ENCODE data around the gene ENOX1.

Gene ENOX1

DNA sequence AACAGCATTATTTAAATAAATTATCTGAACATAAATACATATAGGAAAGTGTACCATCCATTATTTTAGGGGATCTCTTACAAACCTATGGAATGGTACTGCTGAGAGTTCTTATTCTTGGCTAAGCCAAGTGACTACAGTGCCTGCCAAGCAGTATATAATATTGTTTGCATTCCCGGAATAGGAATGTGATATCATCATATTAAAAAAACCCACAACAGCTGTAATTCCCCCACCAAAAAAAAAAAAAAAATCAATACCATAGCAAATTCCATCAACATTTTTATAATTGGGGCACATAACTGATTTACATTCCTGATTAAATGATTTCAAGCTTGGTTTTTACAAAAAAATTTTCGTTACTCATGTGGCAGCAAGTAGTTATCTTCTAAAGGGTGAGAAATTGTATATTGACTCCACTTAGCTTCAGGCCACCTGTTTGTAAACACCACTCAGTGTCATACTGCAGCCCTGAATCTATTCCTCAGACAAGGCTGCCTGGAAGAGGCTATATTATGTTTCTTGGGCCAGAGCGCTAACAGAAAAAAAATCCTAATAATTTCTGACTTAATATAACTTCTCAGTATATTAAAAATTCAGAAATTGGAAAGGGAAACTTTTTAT lies 485.3 kb downstream of the ENOX1 start:
- no peak for DNase-seq

DNA sequence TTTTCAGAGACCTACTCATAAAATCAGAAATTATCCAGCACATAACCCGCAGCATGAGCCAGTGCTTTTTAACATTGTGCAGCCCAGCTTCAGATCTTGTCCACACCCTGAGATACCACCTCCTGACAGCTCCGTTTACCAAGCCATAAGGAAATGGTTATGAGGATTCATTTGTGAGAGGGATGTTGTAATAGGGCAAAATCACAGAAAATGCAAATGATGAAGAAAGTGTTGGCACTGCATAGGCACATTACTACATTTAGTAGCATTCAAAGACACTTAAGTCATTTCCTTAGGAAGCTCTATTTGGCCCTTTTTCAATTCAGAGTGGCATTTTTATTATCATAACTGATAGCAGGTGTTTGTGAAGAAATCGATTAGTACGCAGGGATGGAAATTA lies 485.9 kb downstream of the ENOX1 start:
- DNase-seq: no peak

DNA sequence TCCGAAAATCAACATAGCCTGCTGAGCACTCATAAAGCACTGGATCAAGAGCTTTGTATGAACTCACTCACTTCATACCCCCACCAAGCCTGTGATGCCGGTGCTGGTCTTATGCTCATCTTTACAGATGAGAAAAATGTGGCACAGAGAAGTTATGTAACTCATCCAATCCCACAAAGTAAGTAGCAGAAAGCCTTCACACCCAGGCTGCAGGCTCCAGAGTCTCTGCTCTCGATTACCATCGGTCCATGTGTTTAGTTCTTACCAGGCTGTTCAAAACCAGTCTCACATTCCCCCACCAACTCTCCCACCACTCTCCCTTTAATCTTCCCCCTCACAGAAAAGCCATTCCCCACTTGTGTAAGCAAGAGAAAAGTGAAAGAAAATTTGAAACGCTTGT lies 487.4 kb downstream of the ENOX1 start:
- no peak for DNase-seq

DNA sequence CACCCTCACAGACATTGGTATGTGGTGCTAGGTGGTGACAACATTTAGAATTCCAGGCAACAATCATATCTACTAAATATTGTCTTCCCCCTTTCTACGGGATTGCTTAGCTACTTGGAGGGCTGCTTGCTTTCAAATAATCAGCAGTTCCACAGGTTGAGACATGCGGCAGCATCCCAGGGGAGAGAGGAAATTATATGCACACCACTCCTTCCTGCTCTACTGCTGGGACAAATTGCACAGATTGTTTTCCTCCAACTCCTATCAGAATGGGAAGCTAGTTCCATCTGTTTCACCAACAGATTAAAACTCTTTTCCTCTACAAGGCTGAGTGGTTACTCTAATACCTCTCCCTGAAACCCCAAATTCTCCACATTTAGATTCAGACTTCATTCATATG lies 488.0 kb downstream of the ENOX1 start:
- DNase-seq: no peak

DNA sequence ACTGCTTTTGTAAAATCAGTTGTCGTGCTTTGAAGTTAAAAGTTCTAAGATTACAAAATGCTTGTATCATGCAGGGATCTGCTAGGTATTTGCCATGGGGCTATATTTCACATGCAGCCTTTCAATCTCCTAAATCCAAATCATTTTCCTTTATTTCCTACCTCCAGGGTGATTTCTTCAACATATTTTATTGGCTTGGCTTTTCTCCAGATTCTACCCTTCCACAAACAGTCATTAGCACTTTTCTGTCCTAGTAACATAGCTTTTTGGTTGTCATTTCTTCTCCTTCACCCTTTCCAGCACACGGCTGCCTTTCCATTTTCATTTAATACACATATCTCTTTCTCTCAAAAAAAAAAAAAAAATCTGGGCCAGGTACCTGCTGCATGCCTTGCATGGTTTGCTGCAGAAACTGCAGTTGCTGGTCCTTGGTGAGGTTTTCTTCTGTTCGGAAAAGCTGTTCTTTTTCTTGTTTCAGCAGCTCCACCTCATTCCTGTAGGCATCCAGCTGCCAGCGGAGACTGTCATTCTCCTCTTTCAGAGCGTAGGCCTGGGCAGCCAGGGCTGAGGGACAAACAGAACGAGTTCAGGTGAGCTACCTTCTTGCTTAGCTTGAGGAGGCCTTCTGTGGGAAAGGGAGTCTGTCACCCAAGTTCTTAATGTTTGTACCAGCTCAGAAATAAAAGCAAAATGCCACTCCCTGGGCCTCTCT lies 488.6 kb downstream of the ENOX1 start:
- DNase-seq: no peak

DNA sequence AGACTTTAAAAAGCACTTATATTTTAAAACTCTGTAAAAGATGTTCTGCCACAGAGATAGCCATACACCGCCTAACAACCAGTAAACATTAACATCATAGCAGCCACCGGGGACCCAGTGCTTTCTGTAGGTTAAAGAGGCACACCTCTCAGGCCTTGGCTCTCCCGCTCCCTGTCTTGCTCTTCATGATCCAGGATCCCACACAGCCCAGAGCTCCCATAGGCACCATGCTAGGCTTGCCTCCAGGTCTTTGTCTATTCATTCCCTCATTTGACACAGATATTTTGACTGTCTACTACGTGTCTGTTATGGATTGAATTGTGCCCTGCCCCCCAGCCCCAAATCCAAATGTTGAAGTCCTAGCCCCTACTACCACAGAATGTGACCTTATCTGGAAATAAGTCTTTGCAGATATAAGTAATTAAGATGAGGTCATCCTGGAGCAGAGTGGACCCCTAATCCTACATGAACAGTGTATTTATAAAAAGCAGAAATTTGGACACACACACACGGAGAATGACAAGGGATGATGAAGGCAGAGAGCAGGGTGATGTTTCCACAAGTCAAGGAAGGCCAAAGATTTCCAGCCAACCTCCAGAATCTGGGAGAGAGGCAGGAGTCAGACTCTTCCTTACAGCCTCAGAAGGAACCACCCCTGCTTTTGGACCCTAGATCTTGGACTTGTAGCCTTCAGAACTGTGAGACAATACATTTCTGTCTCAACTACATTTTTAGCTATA lies 490.8 kb downstream of the ENOX1 start:
- DNase-seq: no peak

DNA sequence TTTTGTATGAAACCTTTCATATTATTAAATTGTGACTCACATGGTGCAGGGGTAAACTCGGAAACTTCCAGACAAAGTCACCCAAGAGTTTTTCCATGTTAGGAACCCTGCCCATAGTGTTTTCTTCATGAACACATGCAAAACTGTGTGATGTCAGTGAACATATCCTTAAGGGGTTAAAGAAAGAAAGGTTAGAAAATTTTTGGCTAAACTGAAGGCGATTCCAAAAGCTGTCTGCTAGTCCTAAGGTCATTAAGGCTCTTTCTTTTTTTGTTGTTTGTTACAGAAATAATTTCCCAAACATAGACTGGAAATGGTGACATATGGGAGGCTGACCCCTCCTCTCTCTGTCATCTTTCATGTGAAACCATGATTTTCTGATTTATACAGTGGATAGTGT lies 491.5 kb downstream of the ENOX1 start:
- DNase-seq: no peak

DNA sequence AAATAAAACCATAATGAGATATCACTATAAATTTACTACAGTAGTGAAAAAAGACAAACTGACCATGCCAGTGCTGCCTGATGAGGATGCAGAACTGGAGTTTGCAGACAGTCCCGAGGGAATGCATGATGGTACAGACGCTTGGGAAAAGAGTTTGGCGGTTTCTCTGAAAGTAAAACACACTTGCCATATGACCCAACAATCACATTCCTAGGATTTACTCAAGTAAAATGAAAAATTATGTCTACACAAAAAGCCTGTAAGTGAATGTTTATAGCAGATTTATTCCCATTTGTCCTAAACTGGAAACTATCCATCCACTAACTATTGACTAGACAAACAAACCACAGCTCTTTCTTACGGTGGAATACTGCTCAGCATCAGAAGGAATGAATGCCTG lies 492.4 kb downstream of the ENOX1 start:
- DNase-seq: no peak

DNA sequence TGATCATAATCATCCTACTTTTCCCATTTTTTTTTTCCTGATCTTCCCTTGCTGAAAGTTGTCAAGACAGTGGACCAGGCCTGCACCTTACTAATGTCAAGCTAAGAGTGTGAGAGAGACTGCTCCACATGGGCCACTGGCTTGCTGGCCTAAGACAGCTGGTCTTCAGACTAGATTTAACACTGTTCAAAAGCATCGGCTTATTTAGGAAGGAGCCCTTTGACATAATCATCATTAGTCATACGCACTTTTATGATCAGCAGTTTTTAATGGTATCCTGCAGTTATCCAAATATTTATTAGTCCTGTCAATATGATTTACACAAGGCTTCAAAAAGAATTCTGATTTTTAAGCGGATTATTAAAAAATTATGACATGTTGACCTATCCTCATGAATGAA lies 492.8 kb downstream of the ENOX1 start:
- DNase-seq: no peak

DNA sequence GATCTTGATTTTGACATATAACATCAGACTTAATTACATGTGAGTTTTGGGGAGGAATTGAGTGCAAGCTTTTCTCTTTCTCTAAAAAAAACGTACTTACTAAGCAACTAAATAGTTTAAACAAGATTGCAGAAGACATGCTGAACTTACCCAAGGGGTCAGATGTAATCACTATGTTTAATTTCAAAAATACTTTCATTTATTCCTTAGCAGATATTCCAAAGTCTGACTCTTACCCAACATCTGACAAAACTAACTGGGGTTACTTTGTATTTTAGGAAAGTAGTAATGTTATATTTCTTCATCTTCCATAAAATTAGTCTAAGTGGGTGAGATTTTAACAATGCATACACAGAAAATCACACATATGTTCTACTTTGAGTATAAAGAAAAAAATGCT lies 493.2 kb downstream of the ENOX1 start:
- no peak for DNase-seq

DNA sequence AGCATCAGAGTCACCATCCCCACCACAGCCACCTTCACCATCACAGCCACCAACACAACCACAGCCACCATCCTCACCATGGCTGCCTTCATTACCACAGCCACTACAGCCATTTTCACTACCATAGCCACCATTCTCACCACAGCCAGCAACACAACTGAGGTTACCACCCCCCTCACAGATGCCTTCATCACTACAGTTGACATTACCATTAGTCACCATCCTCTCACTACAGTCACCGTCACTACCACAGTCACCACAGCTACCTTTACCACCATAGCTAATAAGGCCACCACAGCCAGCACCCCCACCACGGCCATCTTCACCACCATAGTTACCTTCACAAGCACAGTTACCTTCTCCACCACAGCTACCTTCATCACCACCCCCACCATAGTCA lies 493.8 kb downstream of the ENOX1 start:
- no peak for DNase-seq

DNA sequence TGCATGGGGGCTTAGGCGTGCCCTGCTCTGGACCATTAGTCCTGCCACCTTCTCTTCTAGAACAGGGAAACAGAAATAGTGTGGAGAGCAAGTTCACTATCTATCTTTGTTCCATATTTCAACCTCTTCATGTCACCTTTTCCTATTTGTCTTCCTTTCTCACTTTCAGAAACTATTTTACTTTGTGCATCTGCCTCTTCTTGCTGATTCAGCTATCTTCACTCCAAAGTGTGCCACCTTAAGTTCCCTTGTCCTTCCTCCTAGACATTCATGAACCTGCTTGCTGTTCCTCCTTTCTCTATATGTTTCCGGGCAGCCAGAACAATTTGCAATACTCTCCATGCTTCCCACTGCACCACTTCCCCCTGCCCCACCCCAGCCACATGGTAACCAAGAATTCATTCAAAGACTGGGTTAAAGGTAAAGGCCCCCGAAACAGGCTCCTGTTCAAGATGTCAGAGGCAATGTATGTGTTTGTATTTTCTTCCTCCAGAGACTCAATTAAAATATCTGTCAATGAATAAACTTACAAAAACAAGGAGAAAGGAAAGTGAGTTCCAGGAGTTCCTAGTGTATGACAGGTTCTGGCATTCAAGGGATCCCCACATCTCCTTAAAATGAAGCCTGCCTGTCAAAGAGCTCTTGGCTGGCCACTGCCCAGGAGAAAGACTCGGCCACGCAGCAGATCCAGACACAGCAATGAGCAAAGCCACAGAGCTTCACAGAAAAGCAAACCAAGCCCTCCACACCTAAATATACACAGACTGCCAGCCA lies 495.3 kb downstream of the ENOX1 start:
- no peak for DNase-seq

DNA sequence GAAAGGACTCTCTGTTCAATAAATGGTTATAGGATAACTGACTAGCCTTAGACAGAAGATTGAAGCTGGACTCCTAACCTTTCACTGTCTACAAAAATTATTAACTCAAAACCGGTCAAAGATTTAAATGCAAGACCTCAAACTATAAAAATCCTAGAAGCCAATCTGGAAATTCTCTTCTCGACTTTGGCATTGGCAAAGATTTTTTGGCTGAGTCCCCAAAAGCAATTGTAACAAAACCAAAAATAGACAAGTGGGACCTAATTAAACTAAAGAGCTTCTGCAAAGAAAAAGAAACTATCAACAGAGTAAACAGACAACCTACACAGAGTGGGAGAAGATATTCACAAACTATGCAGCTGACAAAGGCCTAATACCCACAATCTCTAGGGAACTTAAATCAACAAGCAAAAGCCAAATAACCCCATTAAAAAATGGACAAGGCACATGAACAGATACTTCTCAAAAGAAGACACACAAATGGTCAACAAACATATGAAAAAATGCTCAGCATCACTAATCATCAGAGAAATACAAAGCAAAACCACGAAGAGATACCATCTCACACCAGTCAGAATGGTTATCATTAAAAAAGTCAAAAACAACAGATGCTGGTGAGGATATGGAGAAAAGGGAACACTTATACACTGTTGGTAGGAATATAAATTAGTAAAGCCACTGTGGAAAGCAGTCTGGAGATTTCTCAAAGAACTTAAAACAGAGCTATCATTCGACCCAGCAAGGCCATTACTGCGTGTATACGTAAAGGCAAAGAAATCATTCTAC lies 497.1 kb downstream of the ENOX1 start:
- DNase-seq: no peak

DNA sequence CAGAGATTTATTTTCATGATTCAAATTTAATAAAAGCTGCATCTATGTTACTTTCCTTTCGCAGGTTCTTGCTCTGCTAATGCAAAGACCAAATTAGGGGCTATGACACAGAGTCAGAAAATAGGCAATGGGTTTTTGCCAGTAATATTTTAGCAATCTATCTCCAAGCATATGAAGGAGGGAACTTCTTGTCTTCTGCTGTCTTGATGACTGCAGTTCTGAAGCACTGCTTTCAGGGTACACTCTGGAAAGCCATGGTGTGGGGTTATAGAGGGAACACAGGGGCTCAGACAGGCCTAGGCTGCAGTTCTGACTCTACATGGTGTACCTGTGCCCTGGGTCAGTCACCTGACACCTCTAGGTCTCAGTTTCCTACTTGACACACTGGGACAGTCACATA lies 500.0 kb downstream of the ENOX1 start:
- DNase-seq: no peak

DNA sequence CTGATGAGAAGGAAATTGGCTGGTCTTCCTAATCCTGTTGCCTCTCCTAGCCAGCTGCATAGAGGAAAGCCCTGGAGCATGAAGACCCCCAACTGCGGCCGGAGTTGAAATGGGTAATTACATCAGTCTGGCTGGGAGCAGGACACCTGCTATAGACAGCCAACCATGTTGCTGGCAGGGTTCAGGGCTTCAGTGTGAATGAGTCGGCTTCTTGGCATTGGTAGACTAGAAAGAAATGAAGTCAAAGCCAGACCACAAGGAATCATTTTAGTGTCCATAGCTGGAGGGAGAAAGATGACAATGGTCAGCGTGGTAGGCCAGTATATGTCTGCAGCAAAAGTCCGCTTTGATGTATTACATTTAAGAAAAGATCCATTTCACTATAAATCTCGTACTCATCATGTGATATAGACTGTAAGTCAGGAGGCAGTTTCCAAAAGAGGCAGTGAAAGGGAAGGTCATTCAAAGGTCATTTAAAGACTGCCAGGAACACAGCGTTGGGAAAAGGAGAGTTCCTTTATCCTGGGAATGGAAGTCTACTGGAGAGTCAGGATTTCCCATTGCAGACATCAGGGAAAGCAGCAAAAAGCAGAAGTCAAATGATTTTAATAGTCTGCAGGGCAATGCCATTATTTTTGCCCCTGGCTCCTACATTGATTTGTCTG lies 500.7 kb downstream of the ENOX1 start:
- no peak for DNase-seq

DNA sequence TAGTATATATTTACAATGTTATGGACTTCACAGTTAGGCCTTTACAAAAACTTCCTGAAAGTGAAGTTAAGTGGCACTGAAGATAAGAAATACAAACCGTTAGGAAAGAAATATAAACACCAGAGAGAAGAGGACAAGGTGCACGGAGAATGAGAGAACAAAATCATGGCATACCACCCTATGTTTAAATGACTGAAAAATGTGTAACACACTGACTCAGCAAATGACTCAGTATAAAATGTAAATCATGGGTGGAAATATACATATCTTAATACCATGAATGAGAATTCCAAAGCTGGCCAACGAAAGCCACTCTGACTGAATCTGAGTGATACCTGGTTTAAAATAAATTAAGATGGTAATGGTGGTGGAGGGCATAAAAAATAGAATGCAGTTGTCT lies 502.6 kb downstream of the ENOX1 start:
- DNase-seq: no peak

DNA sequence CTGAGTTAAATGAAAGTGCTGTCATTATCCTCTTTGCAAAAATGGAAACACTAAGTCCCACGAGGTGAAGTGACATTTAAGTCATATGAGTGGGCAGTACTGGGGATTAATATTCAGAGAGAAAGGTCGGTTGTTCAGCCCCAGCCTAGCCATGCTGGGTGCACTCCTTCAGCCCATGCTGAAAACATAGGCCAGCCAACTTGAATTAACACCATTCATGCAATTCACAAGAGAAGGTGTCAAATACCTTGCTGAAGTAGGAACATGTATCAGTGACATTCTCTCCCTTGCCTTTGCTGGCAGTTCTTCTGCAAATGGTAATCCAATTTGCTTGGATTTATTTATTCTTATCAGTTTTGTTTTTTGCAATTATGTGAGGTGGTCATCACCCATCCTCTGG lies 507.1 kb downstream of the ENOX1 start:
- no peak for DNase-seq

DNA sequence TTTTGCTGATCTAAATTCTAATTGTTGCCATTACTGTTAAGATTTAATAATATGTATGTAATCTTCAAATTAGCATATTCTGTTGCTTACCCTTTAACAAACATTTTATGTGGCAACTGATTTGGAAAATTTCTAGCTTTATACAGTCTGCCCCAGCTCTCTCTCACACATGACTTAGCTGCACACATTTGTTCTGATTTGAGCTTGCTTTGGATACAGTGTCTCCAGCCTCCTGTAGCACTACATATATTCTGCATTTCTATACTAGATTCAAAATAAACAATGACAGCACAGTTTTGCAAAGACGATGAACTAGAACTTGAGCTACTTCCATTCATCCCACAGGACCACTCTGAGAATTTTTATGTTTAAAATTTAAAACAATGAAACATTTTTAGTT lies 508.6 kb downstream of the ENOX1 start:
- no peak for DNase-seq

DNA sequence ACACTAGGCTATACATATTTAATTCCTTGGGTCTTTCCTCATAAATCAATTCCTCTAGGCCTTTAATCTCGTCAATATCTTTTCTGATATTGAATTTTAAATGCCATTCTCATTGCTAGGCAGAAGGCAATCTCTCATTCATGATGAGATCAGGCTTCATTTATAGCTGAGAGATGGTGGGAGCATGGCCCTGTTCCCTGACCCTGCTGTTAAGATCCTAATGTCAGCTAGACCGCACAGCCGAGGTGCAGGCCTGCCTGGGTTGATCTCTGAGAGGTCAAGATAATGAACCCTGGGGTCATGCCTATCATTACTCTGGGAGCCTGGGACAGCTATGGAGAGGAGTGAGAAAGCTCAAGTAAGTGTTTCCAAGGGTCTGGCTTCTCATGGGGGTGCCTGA lies 509.6 kb downstream of the ENOX1 start:
- DNase-seq: no peak

DNA sequence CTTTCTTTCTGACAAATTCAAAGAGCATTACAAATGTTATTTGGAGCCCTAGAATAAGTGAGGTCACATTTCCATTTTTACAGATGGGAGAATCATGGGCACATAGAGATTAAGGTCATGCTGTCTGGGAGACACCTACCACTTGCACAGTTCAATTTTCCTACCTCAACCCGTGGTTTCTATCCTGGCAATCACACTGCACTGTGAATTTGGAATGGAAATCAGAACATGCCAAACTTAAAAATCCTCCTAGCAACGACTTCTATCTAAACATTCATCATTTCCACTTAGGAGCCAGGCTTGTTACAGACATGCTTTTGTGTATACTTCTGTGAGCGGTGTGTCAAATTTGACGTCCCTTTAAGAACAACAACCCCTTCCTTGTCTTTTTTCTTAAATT lies 511.9 kb downstream of the ENOX1 start:
- DNase-seq: no peak

DNA sequence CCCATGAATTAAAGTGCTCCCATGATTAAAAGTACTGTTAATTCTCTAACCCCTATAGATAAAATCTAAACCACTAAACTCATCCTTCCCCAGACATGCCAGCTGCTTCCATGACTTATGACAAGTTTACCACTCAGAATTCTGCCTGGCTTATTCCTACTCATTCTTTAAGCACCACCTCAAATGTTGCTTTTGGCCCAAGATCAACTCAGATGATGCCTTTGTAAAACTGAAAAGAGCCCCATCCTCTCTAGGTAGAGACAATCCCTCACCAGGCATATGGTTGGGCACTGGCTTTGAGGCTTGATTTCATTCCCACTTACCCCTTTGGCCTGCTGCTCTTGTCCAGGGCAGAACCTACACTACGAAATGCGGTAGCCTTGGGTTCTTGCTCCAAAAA lies 513.4 kb downstream of the ENOX1 start:
- DNase-seq: no peak

DNA sequence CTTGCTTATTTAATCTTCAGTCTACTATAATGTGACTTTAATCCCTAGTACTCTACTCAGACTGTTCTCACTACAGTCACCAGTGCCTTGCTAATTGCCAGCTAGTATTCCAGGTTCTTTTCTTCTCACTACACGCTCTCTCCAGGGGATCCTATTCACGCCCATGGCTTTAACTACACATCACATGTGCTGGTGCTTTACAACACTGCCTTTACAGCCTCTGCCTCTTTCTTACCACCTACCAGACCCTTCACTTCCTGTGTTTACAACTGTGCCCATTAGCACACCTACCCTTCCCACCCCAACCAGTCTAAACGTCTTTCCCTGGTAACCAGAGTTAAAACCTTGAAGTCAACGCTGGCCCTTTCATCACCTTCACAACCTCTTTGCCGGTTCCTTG lies 513.9 kb downstream of the ENOX1 start:
- no peak for DNase-seq

Data from activated T-cell treated with anti-CD3 and anti-CD28 coated beads for 4 hours (primary cell).